T-helper 2 cell treated with Interferon-gamma antibody and Interleukin-4, amounts not matched to agents 5 μg/mL and 100 μg/mL, for 36 hours (primary cell): ENCODE data around the gene OTX1.
"Not testable (repeated sequence)": the region's sequence is repeated elsewhere in the genome, so short reads cannot be mapped to it uniquely, and the experiment has no call there.

Experiments used
- DNase-seq: peaks from one replicate; pipeline ENCODE4 v3.0.0; 2021; ENCODE audit warnings: low spot score
- H3K27ac Mint-ChIP-seq: one replicate; pipeline ENCODE4 v1.8.0; 2021; ENCODE audit warnings: mild to moderate bottlenecking, mixed read lengths
- H3K27me3 Mint-ChIP-seq: one replicate; pipeline ENCODE4 v1.8.0; 2021; ENCODE audit warnings: low read depth, mixed read lengths
- H3K36me3 Mint-ChIP-seq: one replicate; pipeline ENCODE4 v1.8.0; 2021; ENCODE audit warnings: low read depth, mixed read lengths
- H3K4me1 Mint-ChIP-seq: one replicate; pipeline ENCODE4 v1.8.0; 2021; ENCODE audit warnings: low read depth, mixed read lengths
- H3K4me3 Mint-ChIP-seq: one replicate; pipeline ENCODE4 v1.8.0; 2022; ENCODE audit warnings: mild to moderate bottlenecking, moderate library complexity, mixed read lengths
- H3K9me3 Mint-ChIP-seq: one replicate; pipeline ENCODE4 v1.8.0; 2021; ENCODE audit warnings: mixed read lengths

OTX1 gene

GRCh38 chr2:63050334-63051041 lies at the start of gene OTX1:
TSS of gene OTX1 (plus strand) at chr2:63050830. CDS start at chr2:63052991, 2,161 bp downstream.
- no peaks in the 10 kb centered on the region for H3K36me3 Mint-ChIP-seq
- DNase-seq, result peak; percentile 47
- peaks cover 30% of the 10 kb centered on the region for H3K4me1 Mint-ChIP-seq
- H3K27ac Mint-ChIP-seq, result peak within 1 kb of the TSS; percentile 47
- peaks cover 83% of the 10 kb centered on the region for H3K27me3 Mint-ChIP-seq
- peak within 1 kb of the TSS; percentile 84 for H3K4me3 Mint-ChIP-seq
- H3K9me3 Mint-ChIP-seq, result no peaks in the 10 kb centered on the region

GRCh38 chr2:63001576-63001975 lies 49.1 kb upstream of the OTX1 start:
- H3K36me3 Mint-ChIP-seq, result peaks cover 4% of the 10 kb centered on the region
- no peaks in the 10 kb centered on the region for H3K4me1 Mint-ChIP-seq
- no peak for DNase-seq
- H3K9me3 Mint-ChIP-seq, result no peaks in the 10 kb centered on the region
- H3K27ac Mint-ChIP-seq, result no peak overlapping the region
- no peaks in the 10 kb centered on the region for H3K27me3 Mint-ChIP-seq
- H3K4me3 Mint-ChIP-seq, result no peak overlapping the region

DNA sequence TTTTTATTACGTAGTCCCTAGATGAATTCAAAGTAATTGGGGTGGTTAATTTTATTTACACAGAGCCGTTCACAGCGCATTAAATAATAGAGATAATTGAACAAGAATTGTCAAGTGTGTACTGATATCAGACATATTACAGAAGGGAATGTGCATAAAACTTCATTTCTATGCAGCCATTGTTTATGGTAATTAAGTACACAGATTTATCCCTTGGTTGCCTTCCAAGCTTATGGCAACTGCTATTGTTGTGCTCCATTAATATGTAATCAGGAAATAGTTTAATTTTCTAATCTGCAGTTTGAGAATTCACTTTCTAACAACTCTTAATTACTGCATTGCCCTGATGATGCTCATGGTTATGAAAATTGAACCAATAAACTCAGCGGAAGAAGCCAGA lies 47.3 kb upstream of the OTX1 start:
- Mint-ChIP-seq H3K9me3 (no peaks in the 10 kb centered on the region), H3K36me3 (no peaks in the 10 kb centered on the region), H3K4me3 (no peak overlapping the region), H3K4me1 (no peaks in the 10 kb centered on the region), H3K27me3 (no peaks in the 10 kb centered on the region), H3K27ac (no peak overlapping the region)
- DNase-seq, result no peak

GRCh38 chr2:63007813-63008458 lies 42.7 kb upstream of the OTX1 start:
- Mint-ChIP-seq H3K27me3 (no peaks in the 10 kb centered on the region), H3K4me1 (no peaks in the 10 kb centered on the region), H3K27ac (no peak overlapping the region), H3K4me3 (no peak overlapping the region), H3K36me3 (no peaks in the 10 kb centered on the region), H3K9me3 (no peaks in the 10 kb centered on the region)
- no peak for DNase-seq

- no peaks in the 10 kb centered on the region for H3K36me3 Mint-ChIP-seq
- no peaks in the 10 kb centered on the region for H3K9me3 Mint-ChIP-seq
- H3K4me3 Mint-ChIP-seq, result no peak overlapping the region
- no peak for DNase-seq
- no peaks in the 10 kb centered on the region for H3K27me3 Mint-ChIP-seq
- H3K4me1 Mint-ChIP-seq, result no peaks in the 10 kb centered on the region
- no peak overlapping the region for H3K27ac Mint-ChIP-seq
Observed at GRCh38 chr2:63008838-63009237, 41.8 kb upstream of the OTX1 start.

GRCh38 chr2:63009490-63009889 lies 41.1 kb upstream of the OTX1 start:
- no peaks in the 10 kb centered on the region for H3K27me3 Mint-ChIP-seq
- H3K4me3 Mint-ChIP-seq, result no peak overlapping the region
- H3K4me1 Mint-ChIP-seq, result no peaks in the 10 kb centered on the region
- no peaks in the 10 kb centered on the region for H3K9me3 Mint-ChIP-seq
- H3K27ac Mint-ChIP-seq, result no peak overlapping the region
- no peak for DNase-seq
- H3K36me3 Mint-ChIP-seq, result no peaks in the 10 kb centered on the region

DNA sequence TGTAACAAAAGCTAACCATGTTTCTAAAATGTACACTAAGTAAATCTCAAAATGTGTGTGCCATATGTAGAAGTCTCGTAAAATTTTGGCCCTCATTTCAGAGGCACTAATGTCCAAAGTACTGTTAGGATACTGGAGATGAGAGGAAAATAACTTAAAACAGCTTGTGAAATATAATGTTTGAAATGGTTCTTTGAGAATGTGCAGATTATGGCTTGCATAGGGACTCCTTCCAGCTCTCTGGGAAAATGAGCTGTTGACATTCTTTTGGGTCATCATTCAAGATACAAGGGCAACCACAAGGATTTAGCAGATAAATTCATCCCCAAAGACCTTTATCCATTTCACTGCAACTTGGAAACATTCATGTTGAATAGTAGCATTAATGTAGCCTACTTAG lies 38.1 kb upstream of the OTX1 start:
- DNase-seq, result no peak
- H3K27me3 Mint-ChIP-seq, result no peaks in the 10 kb centered on the region
- no peaks in the 10 kb centered on the region for H3K36me3 Mint-ChIP-seq
- no peak overlapping the region for H3K4me3 Mint-ChIP-seq
- H3K4me1 Mint-ChIP-seq, result no peaks in the 10 kb centered on the region
- H3K27ac Mint-ChIP-seq, result no peak overlapping the region
- H3K9me3 Mint-ChIP-seq, result no peaks in the 10 kb centered on the region

- Mint-ChIP-seq H3K4me3 (no peak overlapping the region), H3K9me3 (no peaks in the 10 kb centered on the region), H3K4me1 (no peaks in the 10 kb centered on the region), H3K27me3 (no peaks in the 10 kb centered on the region), H3K27ac (no peak overlapping the region), H3K36me3 (no peaks in the 10 kb centered on the region)
- DNase-seq, result no peak
Observed at GRCh38 chr2:63013438-63013837, 37.2 kb upstream of the OTX1 start.

DNA sequence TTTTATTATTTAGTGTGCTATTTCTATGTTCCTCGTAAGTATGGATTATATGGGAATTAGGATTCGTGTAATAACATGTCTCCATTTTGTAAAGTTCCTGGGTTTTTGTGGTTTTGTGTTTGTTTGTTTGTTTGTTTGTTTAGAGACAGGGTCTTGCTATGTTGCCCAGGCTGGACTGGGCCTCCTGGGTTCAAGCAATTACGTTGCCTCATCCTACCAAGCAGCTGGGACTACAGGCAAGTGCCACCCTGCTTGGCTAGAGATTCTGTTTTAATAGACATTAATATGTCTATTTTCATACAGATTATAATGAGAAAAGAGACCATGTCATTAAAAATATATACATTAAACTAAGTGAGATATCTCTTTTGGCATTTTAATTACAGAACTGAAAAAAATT lies 35.2 kb upstream of the OTX1 start:
- no peaks in the 10 kb centered on the region for H3K27me3 Mint-ChIP-seq
- H3K36me3 Mint-ChIP-seq, result no peaks in the 10 kb centered on the region

DNA sequence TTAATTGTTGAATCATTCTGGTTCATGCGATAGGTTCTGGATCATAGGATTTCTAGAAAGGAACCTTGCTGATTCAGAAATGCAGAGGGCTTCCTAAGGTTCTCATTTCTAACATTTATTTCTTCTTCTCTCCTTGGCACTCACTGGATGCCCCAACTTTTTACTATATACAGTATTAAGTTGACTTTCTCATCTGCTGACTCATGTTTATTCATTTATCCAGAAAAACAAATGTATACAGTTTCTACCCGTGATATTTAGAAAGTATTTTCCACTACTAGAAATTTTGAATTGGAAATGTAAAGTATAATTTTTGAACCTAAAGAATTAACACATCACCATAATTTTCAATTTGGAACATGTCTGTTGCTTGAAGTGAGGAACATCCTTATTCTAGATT lies 32.2 kb upstream of the OTX1 start:
- H3K9me3 Mint-ChIP-seq, result no peaks in the 10 kb centered on the region
- no peaks in the 10 kb centered on the region for H3K36me3 Mint-ChIP-seq
- no peak overlapping the region for H3K4me3 Mint-ChIP-seq
- no peak overlapping the region for H3K27ac Mint-ChIP-seq
- no peaks in the 10 kb centered on the region for H3K4me1 Mint-ChIP-seq
- DNase-seq, result no peak
- H3K27me3 Mint-ChIP-seq, result no peaks in the 10 kb centered on the region

More for the DNA sequence above, 35.2 kb upstream of the OTX1 start:
- DNase-seq, result no peak
- Mint-ChIP-seq H3K4me1 (no peaks in the 10 kb centered on the region), H3K27ac (no peak overlapping the region), H3K4me3 (no peak overlapping the region), H3K9me3 (no peaks in the 10 kb centered on the region)

DNA sequence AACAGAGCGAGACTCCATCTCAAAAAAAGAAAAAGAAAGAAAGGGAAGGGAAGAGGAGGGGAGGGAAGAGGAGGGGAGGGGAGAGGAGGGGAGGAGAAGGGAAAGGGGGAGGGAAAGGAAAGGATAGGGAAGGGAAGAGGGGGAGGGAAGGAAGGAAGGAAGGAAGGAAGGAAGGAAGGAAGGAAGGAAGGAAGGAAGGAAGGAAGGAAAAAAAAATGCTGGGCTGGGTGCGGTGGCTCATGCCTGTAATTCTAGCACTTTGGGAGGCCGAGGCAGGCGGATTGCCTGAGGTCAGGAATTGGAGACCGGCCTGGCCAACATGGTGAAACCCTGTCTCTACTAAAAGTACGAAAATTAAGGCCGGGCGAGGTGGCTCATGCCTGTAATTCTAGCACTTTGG lies 30.9 kb upstream of the OTX1 start:
- not testable (repeated sequence) for H3K9me3 Mint-ChIP-seq, H3K36me3 Mint-ChIP-seq, H3K27ac Mint-ChIP-seq, H3K4me3 Mint-ChIP-seq, H3K27me3 Mint-ChIP-seq, H3K4me1 Mint-ChIP-seq, DNase-seq

GRCh38 chr2:63023444-63023843 lies 27.2 kb upstream of the OTX1 start:
- no peaks in the 10 kb centered on the region for H3K36me3 Mint-ChIP-seq

GRCh38 chr2:63027220-63027619 lies 23.4 kb upstream of the OTX1 start:
- Mint-ChIP-seq H3K4me1 (no peaks in the 10 kb centered on the region), H3K27ac (no peak overlapping the region), H3K27me3 (no peaks in the 10 kb centered on the region), H3K4me3 (no peak overlapping the region), H3K9me3 (no peaks in the 10 kb centered on the region), H3K36me3 (no peaks in the 10 kb centered on the region)
- DNase-seq, result no peak

More at GRCh38 chr2:63023444-63023843, 27.2 kb upstream of the OTX1 start:
- no peaks in the 10 kb centered on the region for H3K27me3 Mint-ChIP-seq
- no peaks in the 10 kb centered on the region for H3K4me1 Mint-ChIP-seq
- no peak overlapping the region for H3K27ac Mint-ChIP-seq
- no peaks in the 10 kb centered on the region for H3K9me3 Mint-ChIP-seq
- DNase-seq, result no peak
- H3K4me3 Mint-ChIP-seq, result no peak overlapping the region

- no peak for DNase-seq
- Mint-ChIP-seq H3K27me3 (no peaks in the 10 kb centered on the region), H3K4me3 (no peak overlapping the region), H3K9me3 (no peaks in the 10 kb centered on the region), H3K27ac (no peak overlapping the region), H3K4me1 (no peaks in the 10 kb centered on the region), H3K36me3 (no peaks in the 10 kb centered on the region)
Observed at GRCh38 chr2:63029058-63029457, 21.6 kb upstream of the OTX1 start.

DNA sequence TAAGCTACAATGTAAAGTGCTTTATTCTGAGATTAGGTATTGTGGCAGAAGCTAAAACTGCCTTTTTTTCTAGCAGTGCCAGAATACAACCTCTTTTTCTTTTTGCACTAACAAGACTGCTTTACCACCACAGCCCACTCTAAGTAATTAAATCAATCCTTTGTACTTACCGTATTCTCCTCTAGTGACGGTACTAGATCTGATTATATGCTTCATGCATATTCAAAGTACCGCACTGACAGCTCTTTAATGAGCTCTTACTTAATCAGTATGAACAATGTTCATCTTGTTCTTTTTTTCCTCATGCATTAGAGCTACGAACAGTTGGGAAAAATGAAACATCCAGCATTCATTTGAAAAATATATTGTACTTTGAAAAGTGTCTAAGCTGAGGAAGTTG lies 16.1 kb upstream of the OTX1 start:
- no peaks in the 10 kb centered on the region for H3K9me3 Mint-ChIP-seq
- no peak for DNase-seq
- no peak overlapping the region for H3K27ac Mint-ChIP-seq
- no peaks in the 10 kb centered on the region for H3K4me1 Mint-ChIP-seq
- no peaks in the 10 kb centered on the region for H3K27me3 Mint-ChIP-seq
- H3K4me3 Mint-ChIP-seq, result no peak overlapping the region
- H3K36me3 Mint-ChIP-seq, result no peaks in the 10 kb centered on the region
